GM18502 (cell line): ENCODE results near the gene AFF1.
"Not testable (repeated sequence)": the region's sequence is repeated elsewhere in the genome, so short reads cannot be mapped to it uniquely, and the experiment has no call there.

Experiments used
- ATAC-seq: cut with Tn5 transposase; IDR thresholded peaks from one replicate; pipeline ENCODE4 v1.9.1; 2021; ENCODE audit warnings: mild to moderate bottlenecking; ENCODE audit not compliant: unreplicated experiment, poor library complexity

The AFF1 gene

DNA sequence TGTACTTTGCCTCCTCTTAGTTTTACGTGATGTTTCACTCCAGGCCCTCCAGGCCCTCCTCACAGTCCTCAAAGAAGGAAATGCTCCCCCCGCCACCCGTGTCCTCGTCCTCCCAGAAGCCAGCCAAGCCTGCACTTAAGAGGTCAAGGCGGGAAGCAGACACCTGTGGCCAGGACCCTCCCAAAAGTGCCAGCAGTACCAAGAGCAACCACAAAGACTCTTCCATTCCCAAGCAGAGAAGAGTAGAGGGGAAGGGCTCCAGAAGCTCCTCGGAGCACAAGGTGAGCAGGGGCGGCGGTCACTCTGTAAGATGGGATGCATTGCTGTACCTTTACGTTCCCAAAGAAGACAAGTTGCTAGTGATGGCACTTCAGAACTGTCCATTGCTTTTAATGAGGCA is 191.2 kb downstream of the AFF1 start:
- no peak for ATAC-seq

DNA sequence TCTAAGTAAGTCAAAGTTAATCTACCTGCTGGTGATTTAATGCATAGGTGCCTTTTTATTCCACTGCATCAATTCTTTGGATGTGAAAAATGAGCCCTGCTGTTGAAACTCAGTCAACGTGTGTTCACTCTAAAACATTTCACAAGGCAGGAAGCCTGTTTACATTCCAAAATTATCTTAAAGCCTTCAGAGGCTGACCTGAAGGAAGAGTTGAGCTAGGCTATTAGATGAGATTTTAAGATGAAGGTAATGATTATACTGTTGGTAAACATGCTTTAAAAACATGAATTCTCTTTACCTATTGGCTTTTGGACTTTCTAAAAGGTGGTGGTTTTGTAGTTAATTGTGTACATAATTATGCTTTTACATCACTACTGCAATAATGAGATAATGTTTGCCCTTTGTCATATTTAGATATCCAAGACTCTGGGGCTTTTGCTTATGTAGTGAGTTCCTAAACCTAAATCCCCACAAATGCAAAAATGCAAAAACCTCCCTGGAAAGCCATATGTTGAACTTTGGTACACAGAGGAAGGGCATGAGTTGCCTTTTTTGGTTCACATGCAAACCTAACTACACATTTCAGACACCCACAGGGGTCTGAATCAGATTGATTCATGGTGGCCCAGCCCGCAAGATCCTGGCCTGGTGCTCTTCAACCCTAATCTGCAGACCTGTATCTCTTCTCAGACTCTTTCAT is 193.3 kb downstream of the AFF1 start:
- no peak for ATAC-seq

DNA sequence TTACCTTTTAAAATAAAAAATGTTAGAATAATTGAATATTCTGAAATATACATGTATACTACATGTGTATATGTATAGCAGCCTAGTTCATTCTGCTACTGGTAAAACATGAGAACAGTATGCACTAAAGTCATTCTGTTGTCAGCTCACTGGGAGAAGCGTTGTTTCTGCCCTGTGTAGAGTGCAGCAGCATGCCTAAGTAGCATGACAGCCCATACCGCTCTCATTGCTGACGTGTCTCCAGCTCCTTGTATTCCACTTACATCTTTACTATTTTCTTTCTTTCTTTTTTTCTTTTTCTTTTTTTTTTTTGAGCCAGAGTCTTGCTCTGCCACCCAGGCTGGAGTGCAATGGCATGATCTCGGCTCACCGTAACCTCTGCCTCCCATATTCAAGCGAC is 194.9 kb downstream of the AFF1 start:
- no peak for ATAC-seq

DNA sequence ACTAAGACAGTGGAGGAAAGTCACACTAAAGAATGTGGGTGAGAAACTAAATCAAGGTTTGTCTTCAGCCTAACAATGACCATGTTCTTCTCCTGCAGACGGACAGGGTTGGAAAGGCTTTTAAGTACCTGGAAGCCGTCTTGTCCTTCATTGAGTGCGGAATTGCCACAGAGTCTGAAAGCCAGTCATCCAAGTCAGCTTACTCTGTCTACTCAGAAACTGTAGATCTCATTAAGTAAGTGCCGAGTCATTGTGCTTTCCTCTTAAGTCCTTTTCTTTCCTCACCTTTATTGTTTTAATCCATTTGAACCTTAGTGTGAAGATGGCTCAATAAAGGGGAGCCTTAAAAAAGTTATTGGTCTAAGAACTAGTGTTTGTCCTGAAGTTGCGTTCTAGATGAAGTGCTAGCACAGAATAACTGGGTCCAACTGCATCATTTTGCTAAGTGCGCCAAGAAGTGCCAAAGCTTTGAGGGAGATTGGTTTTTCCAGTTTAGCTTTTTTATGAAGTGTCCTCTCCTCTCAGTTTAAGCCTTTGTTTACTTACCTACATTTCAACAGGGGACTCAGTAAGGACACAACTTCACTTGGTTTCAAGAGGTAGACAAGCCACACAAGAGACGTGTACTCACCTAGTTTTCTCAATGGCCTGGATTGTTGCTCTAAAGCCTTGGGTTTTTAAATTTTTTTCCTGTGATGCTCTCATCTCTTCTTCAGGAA is 196.3 kb downstream of the AFF1 start:
- ATAC-seq = no peak

DNA sequence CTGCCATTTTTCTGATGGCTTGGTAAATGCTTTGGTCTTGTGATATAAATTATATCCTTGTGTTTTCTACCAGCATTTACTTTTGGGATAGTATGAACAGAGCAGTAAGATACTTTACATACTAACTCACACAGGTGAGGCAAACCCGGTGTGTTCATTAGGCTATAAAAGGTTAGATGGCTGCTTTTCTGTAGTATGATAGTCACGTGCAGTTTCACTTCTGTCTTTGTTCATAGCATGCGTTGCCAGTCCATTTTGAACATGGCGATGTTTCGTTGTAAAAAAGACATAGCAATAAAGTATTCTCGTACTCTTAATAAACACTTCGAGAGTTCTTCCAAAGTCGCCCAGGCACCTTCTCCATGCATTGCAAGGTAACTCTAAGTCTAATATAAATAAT is 197.2 kb downstream of the AFF1 start:
- no peak for ATAC-seq

DNA sequence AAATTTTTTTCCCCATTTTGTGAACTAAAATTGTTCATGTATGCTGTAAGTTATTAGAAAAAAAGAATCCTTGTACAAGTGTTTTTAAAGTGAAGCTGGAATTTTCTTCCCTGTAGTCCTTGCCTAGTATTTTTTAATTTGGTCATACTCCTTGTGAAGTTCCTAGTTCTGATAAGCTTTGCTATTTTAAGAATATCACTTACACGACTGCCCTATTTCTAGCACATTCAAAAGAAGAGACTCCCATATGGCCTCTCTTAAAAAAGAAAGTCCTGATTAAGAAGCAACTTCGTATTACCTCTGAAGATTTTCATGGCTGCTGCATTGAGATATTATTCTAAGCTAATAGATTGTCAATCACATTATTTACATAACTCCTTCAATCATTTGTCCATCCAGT is 198.4 kb downstream of the AFF1 start:
- no peak for ATAC-seq

DNA sequence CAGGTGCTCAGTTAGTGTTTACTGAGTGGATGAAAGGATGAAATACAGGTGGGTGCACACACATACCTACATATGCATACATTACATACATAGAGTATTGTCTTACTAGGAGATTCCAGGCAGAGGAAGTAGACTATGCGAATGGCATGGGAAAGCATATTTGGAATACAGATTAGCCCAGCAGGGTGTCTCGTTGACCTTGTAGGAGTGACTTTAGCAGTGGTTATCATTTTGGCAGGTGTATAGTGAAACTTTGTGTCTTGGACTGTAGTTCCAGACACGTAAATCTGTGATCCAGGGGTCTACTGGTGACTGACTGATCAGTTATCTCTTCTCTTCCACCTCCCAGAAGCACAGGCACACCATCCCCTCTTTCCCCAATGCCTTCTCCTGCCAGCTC is 199.3 kb downstream of the AFF1 start:
- no peak for ATAC-seq

DNA sequence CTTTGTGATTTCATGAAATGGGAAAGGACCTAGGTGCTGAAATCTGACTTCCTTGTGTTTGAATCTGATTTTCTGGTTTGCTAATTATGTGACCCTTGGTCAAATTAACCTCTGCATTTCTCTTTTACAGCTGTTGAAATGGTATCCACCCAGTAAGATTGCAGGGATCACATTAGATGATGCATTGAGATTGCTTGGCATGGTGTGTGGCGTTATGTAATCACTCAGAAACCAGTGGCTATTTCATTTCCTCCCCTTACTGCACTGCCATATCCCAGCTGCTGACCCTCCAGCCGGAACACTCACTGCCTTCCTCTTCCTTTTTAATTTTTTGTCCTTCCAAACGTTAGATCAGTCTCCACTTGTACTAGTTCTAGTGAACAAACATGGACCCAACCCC is 206.6 kb downstream of the AFF1 start:
- ATAC-seq = no peak

DNA sequence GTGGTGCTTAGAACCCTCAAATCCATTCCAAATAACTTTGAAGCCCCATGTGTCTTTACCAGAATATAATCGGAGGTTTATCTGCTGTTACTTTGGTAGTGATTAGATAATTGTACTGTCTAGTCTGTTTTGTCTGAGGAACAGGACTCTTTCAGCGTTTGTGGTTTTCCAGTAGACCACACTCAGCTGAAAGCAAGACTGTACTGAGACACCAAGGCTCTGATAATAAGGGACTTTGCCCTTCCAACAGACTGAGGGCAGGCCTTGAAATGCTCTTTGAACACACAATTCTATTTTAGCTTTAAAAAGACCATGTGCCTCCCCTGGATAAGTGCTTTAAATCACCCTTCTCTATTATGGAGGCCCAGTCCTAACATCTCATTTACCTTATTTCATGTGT is 209.5 kb downstream of the AFF1 start:
- no peak for ATAC-seq

DNA sequence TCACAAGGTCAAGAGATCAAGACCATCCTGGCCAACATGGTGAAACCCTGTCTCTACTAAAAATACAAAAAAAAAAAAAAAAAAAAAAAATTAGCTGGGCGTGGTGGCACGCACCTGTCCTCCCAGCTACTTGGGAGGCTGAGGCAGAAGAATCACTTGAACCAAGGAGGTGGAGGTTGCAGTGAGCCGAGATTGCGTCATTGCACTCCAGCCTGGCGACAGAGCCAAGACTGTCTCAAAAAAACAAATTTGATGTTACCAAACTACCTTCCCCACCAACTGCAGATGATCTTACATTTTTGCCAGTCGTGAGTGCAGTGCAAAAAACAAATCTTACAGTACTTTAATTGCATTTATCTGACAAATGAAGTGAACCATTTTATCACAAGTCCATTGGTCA is 211.1 kb downstream of the AFF1 start:
- ATAC-seq = not testable (repeated sequence)

DNA sequence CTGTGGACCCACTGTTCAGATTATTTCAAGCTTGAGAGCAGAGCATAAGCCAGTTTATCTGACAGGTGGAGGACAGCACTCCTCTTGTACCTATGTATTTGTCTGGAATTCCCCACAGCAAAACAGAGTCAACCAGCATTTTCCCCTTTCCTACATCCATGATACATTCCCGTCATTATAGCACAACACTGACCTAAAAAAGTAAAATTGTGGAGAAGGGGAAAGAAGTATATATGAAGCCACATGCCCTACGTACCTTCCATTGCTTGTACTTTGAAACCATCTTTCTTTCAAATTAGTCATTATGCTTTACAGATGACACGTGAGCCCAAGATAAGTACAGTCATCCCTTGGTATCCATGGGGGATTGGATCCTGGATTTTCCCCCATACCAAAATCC is 212.3 kb downstream of the AFF1 start:
- ATAC-seq = no peak

DNA sequence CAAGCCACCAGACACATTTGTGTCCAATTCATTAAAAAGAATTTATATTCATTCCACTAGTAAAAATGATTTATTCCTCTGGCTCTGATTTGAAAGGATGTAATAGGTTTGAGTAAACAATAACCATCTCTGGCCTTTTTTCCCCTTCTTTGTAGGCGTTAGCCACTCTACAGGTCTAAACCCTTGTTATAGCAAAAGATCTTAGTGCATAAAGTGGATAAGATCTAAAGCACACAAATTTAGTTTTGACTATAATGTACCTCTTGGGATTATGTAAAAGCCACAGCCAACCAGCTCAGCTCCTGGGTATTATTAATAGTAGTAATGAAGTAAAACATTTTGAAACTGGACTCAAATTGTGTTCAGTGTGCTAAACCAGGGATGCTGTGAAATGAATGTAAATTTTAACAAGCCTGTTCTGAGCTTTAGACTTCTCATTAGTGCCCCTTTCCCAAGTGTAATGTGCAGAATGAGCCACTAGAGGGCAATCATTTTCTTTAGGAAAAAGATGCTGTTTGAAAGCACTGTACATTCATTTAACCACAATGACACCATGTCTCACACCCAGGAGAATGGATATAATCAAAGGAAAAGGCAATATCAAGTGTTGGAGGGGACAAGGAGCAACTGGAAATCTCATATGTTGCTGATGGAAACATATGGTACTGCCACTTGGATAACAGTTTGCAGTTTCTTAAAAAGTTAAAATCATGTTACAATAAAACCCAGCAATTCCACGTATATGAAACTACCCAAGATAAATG is 215.9 kb downstream of the AFF1 start:
- peak; percentile 64 for ATAC-seq

DNA sequence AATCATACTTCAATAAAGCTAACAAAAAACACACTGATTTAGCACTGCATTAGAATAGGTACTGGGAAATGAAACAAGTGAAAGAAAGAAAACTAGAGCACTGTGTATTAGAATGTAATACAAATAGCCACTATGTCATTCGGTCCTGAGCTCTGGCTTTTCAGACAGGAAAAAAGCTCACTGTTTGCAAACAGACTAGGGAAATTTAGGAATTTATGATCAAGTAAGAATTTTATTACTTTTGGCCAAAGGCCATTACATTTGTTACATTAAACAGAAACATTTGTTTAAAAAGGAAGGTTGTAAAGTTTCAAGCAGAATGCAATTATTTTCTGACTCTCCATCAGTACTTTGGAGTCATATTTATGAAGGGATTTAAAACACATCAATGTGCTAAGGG is 216.9 kb downstream of the AFF1 start:
- no peak for ATAC-seq

DNA sequence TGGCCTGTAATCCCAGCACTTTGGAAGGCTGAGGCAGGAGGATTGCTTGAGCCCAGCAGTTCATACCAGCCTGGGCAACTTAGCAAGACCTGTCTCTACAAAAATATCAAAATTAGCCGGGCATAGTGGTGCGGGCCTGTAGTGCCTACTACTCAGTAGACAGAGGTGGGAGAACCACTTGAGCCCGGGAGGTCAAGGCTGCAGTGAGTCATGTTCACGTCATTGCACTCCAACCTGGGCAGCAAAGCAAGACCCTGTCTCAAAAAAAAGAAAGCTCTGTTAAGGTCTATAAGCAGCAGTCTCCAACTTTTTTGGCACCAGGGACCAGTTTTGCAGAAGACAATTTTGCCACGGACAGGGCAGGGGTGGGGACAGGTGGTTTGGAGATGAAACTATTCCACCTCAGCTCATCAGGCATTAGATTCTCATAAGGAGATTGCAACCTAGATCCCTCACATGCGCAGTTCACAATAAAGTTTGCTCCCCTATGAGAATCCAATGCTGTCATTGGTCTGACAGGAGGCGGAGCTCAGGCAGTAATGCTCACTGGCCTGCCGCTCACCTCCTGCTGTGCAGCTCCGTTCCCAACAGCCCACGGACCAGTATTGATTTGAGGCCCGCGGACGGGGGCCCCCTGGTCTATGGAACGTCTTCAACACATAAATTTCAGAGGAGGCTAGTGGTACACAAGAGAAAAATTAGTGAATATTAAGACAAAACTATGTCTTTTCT is 217.7 kb downstream of the AFF1 start:
- ATAC-seq = no peak

DNA sequence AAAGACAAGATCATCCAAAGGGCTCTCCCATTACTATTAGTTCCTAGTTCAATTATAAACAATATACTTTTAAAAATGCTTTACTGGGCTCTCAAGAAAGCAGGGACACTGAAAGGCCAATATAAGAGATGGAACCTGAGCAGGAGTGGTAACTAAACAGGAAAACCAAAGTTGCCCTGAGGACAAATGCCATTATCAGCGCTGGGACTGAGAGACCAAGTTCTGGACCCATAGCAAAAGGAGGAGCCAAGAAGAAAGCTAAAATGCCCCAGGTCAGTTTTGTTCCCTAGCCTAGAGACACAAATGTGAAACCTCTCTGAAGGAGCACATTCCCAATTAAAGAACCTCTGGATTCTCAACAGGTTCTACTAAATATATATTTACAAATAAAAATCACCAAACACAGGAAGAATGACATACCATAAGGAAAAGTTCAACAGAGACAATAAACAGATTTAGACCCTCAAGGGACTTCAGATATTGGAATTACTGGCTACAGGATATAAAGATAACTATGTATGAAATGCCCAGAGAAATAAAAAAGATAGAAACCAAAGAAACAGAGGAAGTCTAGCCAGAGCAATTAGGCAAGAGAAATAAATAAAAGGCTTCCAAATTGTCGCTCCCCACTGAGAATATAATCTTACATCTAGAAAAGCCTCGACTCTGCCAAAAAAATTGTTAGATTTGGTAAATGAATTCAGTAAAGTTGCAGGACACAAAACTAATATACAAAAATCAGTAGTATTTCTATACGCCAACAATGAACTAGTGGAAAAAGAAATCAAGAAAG is 218.5 kb downstream of the AFF1 start:
- ATAC-seq = no peak

DNA sequence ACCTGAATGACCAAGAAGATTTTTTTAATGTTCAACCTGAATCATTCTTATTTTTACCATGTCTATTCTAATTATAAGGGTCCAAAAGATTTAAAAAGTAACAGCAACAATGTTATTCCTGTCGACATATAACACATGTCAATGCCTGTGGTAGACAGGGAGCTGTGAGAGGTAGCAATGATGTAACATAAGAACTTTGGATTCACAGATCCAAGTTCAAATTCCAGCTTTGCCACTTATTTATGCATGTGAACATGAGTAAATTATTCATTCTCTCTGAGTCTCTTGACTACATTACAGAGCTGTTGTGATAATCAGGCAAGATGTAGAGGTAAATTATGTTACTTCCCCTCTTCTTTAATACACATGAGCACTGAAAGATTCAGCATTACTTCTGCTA is 231.1 kb downstream of the AFF1 start:
- ATAC-seq = no peak

DNA sequence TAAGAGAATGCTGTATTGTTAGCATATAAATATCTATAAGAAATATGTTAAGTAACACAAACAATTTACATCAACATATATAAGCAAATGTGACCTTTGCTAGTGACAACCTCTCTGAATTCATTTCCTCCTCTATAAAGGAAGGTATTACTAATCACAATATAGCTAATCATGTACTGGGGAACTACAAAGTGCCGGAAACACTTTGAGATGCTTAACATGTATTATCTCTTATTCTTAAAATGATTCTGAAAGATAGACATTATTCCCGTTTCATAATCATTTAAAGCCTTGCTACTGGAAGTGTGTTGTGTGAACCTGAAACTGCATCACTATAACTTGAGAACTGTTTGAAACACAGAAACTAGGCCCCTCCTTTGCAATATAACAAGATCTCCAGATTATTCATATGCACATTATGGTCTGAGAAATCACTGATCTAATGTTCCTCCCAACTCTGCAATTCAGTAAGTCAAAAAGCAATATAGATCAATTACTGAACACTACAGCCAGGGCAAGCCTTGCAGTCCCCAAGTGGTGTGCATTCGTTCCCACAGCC is 231.6 kb downstream of the AFF1 start:
- no peak for ATAC-seq

DNA sequence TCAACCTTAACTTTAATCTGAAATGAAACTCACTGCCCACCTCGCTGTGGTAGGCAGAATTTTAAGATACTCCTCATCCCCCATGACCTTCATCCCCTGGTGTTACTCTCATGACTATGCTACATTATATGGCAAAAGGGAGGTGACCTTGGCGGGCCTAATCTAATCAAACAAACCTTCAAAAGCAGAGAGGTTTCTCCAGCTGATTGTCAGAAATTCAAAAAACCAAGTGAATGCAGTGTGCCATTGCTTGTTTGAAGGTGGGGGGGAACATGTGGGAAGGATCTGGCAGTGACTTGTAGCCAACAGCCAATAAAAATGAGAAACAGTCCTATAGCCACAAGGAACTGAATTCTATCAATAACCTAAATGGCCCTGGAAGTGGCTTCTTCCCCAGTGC is 237.1 kb downstream of the AFF1 start:
- no peak for ATAC-seq

DNA sequence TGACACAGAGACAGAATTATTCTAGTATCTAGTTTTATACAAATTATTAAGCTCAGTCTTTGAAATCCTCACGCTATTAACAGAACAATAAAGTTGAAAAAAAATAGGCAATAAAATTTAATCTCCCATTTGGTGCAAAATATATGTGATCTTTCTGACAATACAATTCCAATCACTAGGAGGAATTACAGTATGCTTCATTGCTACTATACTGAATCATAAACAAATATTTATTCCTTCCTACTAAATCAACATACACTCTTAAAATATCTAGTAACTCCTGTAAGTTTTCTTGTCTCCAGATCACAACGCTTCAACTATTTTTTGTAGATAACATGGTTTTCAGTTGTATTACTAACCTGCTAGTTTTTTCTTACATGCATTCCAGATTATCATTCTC is 239.9 kb downstream of the AFF1 start:
- ATAC-seq = no peak

DNA sequence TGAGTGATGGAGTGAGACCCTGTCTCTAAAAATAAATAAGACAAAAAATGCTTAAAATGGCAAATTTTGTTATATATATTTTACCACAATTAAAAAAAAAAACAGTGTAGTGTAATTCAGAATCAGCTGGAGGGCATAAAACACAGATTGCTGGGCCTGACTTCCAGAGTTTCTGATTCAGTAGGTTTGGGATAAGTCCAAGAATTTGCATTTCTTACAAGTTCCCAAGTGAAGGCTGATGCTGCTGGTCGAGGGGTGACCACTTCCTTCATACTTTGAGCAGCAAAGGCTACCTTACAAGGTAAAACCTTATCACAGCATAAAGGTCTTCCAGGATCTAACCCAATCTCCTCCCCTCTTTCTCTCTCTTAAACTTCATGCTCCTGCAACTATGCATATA is 244.9 kb downstream of the AFF1 start:
- ATAC-seq = no peak
